A673 (cell line): Measurements from ENCODE around the gene GUK1.

ENCODE experiments used
- EZH2 ChIP-seq: fragments of 200-600 bp; sonication (generic); IDR thresholded peaks from 2 replicates; pipeline ENCODE4 v1.6.1; 2017; ENCODE audit warnings: borderline replicate concordance, low read depth, mild to moderate bottlenecking, mixed read lengths, antibody characterized with exemption, low read length; ENCODE audit not compliant: poor library complexity, severe bottlenecking
- TF ChIP-seq, protein P1 (sequence below): fragments of 300-800, 200-600 bp; sonication (generic); conservative IDR thresholded peaks from 2 replicates; pipeline ENCODE4 v1.5.1; 2017; ENCODE audit warnings: low read depth, mild to moderate bottlenecking, antibody characterized with exemption, low read length, moderate library complexity, mixed read lengths

- TF ChIP-seq, protein P1, sequence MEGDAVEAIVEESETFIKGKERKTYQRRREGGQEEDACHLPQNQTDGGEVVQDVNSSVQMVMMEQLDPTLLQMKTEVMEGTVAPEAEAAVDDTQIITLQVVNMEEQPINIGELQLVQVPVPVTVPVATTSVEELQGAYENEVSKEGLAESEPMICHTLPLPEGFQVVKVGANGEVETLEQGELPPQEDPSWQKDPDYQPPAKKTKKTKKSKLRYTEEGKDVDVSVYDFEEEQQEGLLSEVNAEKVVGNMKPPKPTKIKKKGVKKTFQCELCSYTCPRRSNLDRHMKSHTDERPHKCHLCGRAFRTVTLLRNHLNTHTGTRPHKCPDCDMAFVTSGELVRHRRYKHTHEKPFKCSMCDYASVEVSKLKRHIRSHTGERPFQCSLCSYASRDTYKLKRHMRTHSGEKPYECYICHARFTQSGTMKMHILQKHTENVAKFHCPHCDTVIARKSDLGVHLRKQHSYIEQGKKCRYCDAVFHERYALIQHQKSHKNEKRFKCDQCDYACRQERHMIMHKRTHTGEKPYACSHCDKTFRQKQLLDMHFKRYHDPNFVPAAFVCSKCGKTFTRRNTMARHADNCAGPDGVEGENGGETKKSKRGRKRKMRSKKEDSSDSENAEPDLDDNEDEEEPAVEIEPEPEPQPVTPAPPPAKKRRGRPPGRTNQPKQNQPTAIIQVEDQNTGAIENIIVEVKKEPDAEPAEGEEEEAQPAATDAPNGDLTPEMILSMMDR = no peak
- no peak for TF ChIP-seq EZH2
Observed at GRCh38 chr1:228157729-228158126, 17.6 kb downstream of the GUK1 start.
